ENCODE measurements around the gene GLS. TPM values are rescaled to one million over a fixed set of nuclear protein-coding genes. Genes with fewer than 3 reads are reported as not detected.

Gene GLS
- total and polyA plus RNA-seq, 11 donors, result 19.1 to 94.5 (median 47.6) TPM

DNA sequence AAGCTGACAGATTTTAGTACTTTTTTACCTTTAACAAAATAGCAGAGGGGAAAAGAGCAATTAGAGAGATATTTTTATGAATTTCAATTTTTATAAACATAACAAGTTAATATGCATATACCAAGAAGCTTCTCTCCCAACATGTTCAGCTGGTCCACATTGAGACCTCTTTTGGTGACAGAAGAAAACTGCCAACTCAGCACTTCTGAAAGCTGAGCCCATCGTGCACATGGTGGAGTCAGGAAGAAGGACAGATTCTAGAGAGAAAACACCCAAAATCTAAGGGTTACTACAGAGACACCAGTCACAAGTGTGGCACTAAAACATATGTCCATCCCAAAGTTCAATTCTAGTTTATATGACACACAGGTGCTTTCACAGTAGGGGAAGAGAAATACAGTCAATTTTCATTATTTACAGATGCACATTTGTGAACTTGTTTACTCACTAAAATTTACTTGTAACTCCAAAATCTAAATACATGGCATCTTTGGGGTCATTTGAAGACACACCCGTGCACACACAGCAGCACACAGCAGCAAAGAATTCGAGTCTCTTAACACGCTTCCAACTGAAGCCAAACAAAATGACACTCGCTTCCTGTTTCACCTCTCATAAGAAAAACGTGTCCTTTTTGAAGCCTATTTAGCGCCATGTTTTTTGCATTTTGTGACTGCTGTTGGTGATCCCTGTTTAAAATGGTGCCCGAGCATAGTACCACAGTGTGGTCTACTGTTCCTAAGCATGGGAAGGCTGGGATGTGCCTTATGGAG is 101.8 kb downstream of the GLS start:
- no peak overlapping the region for H3K27ac ChIP-seq
- DNase-seq (no peak), ATAC-seq (no peak)
- no peaks in the 10 kb centered on the region for H3K27me3 ChIP-seq
- TF ChIP-seq, protein P1, sequence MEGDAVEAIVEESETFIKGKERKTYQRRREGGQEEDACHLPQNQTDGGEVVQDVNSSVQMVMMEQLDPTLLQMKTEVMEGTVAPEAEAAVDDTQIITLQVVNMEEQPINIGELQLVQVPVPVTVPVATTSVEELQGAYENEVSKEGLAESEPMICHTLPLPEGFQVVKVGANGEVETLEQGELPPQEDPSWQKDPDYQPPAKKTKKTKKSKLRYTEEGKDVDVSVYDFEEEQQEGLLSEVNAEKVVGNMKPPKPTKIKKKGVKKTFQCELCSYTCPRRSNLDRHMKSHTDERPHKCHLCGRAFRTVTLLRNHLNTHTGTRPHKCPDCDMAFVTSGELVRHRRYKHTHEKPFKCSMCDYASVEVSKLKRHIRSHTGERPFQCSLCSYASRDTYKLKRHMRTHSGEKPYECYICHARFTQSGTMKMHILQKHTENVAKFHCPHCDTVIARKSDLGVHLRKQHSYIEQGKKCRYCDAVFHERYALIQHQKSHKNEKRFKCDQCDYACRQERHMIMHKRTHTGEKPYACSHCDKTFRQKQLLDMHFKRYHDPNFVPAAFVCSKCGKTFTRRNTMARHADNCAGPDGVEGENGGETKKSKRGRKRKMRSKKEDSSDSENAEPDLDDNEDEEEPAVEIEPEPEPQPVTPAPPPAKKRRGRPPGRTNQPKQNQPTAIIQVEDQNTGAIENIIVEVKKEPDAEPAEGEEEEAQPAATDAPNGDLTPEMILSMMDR (IDR thresholded peaks at IDR 0.05), result no peak
- no peak for TF ChIP-seq POLR2A (IDR thresholded peaks at IDR 0.05)
- H3K4me3 ChIP-seq, result no peak overlapping the region
- intact Hi-C loops (cut with DNase I), result loop anchor here in 1 of 10 donors (2.0 to 5.0 kb wide), 2 partner anchors 24 to 120 kb away; no protein-coding TSS in a partner anchor
- 87 to 88% (median 88%) methylated on average over 8 of the region's 8 CpGs for WGBS, 4 donors
- peaks cover 0 to 100% (median 88%) of the 10 kb centered on the region in 9 donors for H3K36me3 ChIP-seq
- peaks cover 4 to 60% (median 22%) of the 10 kb centered on the region in 12 donors for H3K4me1 ChIP-seq
- no peaks in the 10 kb centered on the region for H3K9me3 ChIP-seq

DNA sequence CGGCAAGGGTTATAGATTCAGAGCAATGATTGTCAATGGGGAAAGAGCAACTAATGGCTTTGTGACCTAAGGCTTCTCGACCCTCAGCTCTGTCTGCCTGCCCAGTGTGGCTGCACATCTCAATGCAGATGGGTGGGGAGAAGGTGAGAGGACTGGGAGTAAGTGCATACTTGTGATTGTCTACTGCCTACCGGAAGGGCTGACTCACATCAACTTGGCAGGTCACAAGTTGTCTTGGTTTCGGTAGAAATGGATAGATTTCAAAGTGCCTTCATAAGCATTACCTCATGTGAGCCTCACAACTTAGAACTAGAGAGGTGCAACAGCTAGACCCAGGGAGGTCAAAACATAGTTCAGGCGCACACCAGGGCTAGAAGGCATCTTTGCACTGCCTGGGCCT is 104.0 kb downstream of the GLS start:
- H3K4me1 ChIP-seq, result peaks cover 3 to 39% (median 14%) of the 10 kb centered on the region in 12 donors
- no peaks in the 10 kb centered on the region for H3K9me3 ChIP-seq
- no peak overlapping the region for H3K27ac ChIP-seq
- intact Hi-C loops (cut with DNase I), result loop anchor here in 1 of 10 donors (5.0 kb wide), 1 partner anchor 122 kb away; no protein-coding TSS in a partner anchor
- TF ChIP-seq POLR2A (IDR thresholded peaks at IDR 0.05), result no peak
- no peak overlapping the region for H3K4me3 ChIP-seq
- DNase-seq, result no peak
- no peak for ATAC-seq
- 79 to 84% (median 83%) methylated on average over 5 of the region's 5 CpGs for WGBS, 4 donors
- no peaks in the 10 kb centered on the region for H3K27me3 ChIP-seq
- H3K36me3 ChIP-seq, result peaks cover 0 to 100% (median 88%) of the 10 kb centered on the region in 9 donors

DNA sequence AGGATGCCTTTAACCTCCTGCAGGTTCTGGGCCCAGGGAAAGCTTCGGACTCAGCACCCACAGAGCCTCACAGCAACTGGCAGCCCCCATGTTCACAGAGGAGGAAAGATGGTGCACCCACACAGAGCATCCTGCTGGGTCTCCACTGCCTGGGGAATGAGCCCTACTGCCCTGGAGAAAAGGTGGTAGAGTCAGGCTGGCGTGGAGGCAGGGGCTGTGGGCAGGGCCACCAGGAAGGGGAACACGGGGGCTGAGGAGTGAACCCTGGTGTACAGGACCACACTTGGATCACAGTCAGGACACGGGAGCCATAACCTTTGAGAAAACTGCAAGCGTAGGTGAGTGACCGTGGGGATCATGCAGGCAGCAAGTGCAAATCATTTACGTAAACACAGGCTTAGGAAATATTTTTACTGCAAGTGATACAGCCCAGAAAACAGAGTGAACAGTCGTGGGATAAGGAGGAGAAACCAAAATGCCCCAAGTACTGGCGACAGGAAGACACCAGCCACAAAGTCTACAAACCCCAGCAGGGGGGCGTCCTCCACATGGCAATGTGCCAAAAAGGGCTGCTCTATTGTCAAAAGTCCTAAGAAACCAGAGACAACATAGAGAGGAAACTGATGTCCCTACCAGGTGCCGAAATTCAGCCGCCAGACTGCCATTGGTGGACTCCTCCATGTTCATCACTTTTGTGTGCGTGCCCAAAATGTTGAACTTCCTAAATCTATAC is 105.8 kb downstream of the GLS start:
- intact Hi-C loops (cut with DNase I), result no loop called here
- Histone ChIP-seq H3K9me3 (no peaks in the 10 kb centered on the region), H3K4me3 (no peak overlapping the region), H3K36me3 (peaks cover 0 to 100% (median 100%) of the 10 kb centered on the region in 9 donors), H3K4me1 (peaks cover 0 to 23% (median 0%) of the 10 kb centered on the region in 12 donors), H3K27me3 (no peaks in the 10 kb centered on the region), H3K27ac (no peak overlapping the region)
- TF ChIP-seq POLR2A (IDR thresholded peaks at IDR 0.05), result no peak
- TF ChIP-seq, protein P1 (IDR thresholded peaks at IDR 0.05), result no peak
- DNase-seq, result no peak
- WGBS, 4 donors, result 86 to 88% (median 88%) methylated on average over 13 of the region's 13 CpGs
- ATAC-seq, result no peak

DNA sequence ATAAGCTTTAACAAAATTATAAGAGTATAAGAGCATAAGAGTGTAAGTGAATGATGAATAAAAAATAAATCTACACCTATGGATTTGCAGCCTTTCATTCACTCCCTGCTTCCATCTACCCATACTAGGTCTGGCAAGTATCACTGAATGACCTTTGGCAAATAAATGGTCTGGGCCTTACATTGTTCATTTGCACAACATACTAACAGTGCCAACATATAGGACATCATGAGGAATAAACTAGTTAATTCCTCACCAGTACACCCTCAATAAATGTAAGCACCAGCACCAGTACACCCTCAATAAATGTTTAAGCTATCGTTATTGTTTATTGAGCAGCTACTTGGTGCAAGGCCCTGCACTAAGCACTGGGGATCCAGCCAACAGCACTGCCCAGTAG is 106.5 kb downstream of the GLS start:
- ATAC-seq (no peak), DNase-seq (no peak)
- H3K27me3 ChIP-seq, result no peaks in the 10 kb centered on the region
- peaks cover 0 to 16% (median 0%) of the 10 kb centered on the region in 12 donors for H3K4me1 ChIP-seq
- 95 to 100% (median 99%) methylated on average over 1 of the region's 1 CpG for WGBS, 4 donors
- H3K27ac ChIP-seq, result no peak overlapping the region
- intact Hi-C loops (cut with DNase I), result no loop called here
- H3K9me3 ChIP-seq, result no peaks in the 10 kb centered on the region
- H3K36me3 ChIP-seq, result peaks cover 0 to 100% (median 100%) of the 10 kb centered on the region in 9 donors
- TF ChIP-seq, protein P1 (IDR thresholded peaks at IDR 0.05), result no peak
- TF ChIP-seq POLR2A (IDR thresholded peaks at IDR 0.05), result no peak
- no peak overlapping the region for H3K4me3 ChIP-seq

Measured in heart left ventricle (tissue), 16 donors.